ENCODE results near the gene GRID1.

DNA sequence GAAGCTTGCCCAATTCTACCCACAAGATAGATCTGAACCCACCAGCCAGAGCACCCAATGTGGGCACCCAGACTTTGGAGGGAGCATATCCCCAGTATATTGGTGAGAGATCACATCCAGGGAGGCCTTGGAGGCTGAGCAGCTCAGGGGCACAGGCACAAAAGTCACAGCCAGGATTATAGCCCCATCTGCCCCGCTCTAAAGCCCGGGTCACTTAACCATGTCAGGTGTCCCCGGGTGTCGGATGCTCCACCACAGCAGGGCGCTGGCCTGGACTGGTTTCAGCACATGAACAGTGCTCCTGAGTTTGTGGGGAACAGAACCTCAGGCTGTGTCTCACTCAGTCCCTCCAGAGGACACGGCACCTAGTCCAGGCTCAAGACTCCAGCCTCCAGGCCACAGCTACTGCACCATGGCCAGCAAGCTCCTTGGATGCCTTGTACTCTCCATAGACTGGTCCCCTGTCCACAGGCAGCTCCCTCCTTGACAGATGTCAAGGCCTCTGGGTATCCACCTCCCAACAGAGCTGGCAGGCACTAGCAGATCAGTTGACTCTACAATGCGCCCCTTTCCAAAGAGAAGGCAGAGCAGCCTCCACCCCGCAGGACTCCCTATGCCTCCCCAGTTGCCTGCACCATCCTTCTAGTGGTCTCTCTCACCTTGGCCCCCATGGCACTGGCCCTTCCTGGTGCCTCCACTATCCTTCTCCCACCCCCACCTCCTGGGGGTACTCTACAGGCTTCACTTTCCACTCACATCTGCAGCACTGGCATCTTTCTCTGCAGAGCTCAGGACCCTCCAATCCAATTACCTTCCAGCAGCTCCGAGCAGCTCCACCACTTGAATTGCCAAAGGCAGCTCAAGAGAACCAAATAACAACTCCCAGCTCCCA is 306.0 kb downstream of the GRID1 start:
- TF ChIP-seq CTCF (optimal IDR thresholded peaks at IDR 0.05 in 1 of 3, IDR thresholded peaks at IDR 0.05 in 1 of 3, conservative IDR thresholded peaks at IDR 0.05 in 1 of 3; ENCODE audit: extremely low read depth in 1 of 3, insufficient read depth in 2 of 3, low read length in 3 of 3) (no peak), EZH2 (IDR thresholded peaks at IDR 0.05; ENCODE audit: low read length) (no peak)
